SIG-M5 (cell line): ENCODE results near the gene ZNF808.
"Not testable (repeated sequence)": the region's sequence is repeated elsewhere in the genome, so short reads cannot be mapped to it uniquely, and the experiment has no call there.

Source experiments
- DNase-seq: peaks from one replicate; lab custom pipeline; 2025; lab: John Stamatoyannopoulos, UW

Gene ZNF808

GRCh38 chr19:52593441-52593840, 66.0 kb downstream of the ZNF808 start:
- DNase-seq: not testable (repeated sequence)

- no peak for DNase-seq
Measured at GRCh38 chr19:52599241-52599640, 71.8 kb downstream of the ZNF808 start.

- DNase-seq: no peak
Measured at GRCh38 chr19:52600639-52601024, 73.2 kb downstream of the ZNF808 start.

GRCh38 chr19:52601025-52601973, 73.8 kb downstream of the ZNF808 start:
- no peak for DNase-seq

- DNase-seq: not testable (repeated sequence)
Measured at GRCh38 chr19:52601974-52602366, 74.5 kb downstream of the ZNF808 start.

- DNase-seq: no peak
Measured at GRCh38 chr19:52602941-52603340, 75.5 kb downstream of the ZNF808 start.

GRCh38 chr19:52603558-52604207, 76.2 kb downstream of the ZNF808 start:
- no peak for DNase-seq
